Skeletal muscle satellite cell (primary cell): ENCODE data around the gene MBD5. TPM values are rescaled to one million over a fixed set of nuclear protein-coding genes. Genes with fewer than 3 reads are reported as not detected.

Experiments
- H3K27me3 ChIP-seq: 2 replicates; pipeline ENCODE4 v1.7.0; 2013; ENCODE audit warnings: low read length; ENCODE audit not compliant: control insufficient read depth, insufficient read depth
- H3K36me3 ChIP-seq: 2 replicates; pipeline ENCODE4 v1.7.0; 2013; ENCODE audit warnings: mild to moderate bottlenecking, control low read depth, low read length; ENCODE audit not compliant: insufficient read depth
- H3K4me1 ChIP-seq: 2 replicates; pipeline ENCODE4 v1.7.0; 2013; ENCODE audit warnings: low read length; ENCODE audit not compliant: control insufficient read depth, insufficient read depth
- H3K4me2 ChIP-seq: 2 replicates; pipeline ENCODE4 v1.7.0; 2013; ENCODE audit warnings: mild to moderate bottlenecking, low read length
- H3K4me3 ChIP-seq: 2 replicates; pipeline ENCODE4 v1.7.0; 2013; ENCODE audit warnings: low read length
- H3K9ac ChIP-seq: 2 replicates; pipeline ENCODE4 v1.7.0; 2013; ENCODE audit warnings: mild to moderate bottlenecking, low read depth, low read length, moderate library complexity
- H3K9me3 ChIP-seq: replicated peaks from 2 replicates; pipeline ENCODE4 v1.7.0; 2013; ENCODE audit warnings: mild to moderate bottlenecking, control low read depth, low read length
- small RNA-seq: library from RNA; depleted of rRNA; stranded (forward); fragments of <200 nt; gene quantifications from one replicate; pipeline ENCODE3, GENCODE V24; 2012

MBD5 gene

GRCh38 chr2:148554459-148555247 is 533.8 kb downstream of the MBD5 start:
- no peaks in the 10 kb centered on the region for H3K36me3 ChIP-seq
- no peaks in the 10 kb centered on the region for H3K4me1 ChIP-seq
- H3K9ac ChIP-seq, result no peak overlapping the region
- H3K4me3 ChIP-seq, result no peak overlapping the region
- H3K9me3 ChIP-seq, result no peaks in the 10 kb centered on the region
- no peaks in the 10 kb centered on the region for H3K27me3 ChIP-seq
- no peak overlapping the region for H3K4me2 ChIP-seq

GRCh38 chr2:148555622-148556294 is 534.9 kb downstream of the MBD5 start:
- Histone ChIP-seq H3K9ac (no peak overlapping the region), H3K4me3 (no peak overlapping the region), H3K36me3 (no peaks in the 10 kb centered on the region), H3K9me3 (no peaks in the 10 kb centered on the region), H3K4me1 (no peaks in the 10 kb centered on the region), H3K4me2 (no peak overlapping the region), H3K27me3 (no peaks in the 10 kb centered on the region)

DNA sequence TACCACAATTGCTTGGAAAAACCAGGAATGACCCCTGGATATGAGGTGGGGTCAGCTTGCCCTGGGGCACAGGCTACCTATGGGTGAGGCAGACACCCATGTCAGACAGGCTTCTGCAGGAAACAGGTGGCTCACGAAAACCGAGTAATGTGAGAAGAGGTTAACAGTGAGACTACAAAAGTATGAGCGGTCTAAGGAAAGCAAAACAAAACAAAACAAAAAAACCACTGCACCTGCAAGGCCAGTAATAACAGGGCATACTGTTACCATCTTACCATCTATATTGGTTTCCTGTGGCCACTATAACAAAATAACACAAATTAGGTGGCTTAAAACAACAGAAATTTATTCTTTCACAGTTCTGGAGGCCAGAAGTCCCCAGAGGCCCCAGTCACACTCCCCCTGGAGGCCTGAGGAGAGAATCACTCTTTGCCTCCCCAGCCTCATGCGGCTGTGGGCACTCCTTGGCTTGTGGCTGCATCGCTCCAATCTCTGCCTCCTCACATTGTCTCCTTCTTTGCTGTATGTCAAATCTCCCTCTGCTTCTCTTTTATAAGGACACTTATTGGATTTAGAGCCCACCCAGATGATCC is 537.0 kb downstream of the MBD5 start:
- Histone ChIP-seq H3K9ac (no peak overlapping the region), H3K9me3 (no peaks in the 10 kb centered on the region), H3K27me3 (peaks cover 4% of the 10 kb centered on the region), H3K4me1 (no peaks in the 10 kb centered on the region), H3K36me3 (no peaks in the 10 kb centered on the region), H3K4me3 (no peak overlapping the region), H3K4me2 (no peak overlapping the region)

DNA sequence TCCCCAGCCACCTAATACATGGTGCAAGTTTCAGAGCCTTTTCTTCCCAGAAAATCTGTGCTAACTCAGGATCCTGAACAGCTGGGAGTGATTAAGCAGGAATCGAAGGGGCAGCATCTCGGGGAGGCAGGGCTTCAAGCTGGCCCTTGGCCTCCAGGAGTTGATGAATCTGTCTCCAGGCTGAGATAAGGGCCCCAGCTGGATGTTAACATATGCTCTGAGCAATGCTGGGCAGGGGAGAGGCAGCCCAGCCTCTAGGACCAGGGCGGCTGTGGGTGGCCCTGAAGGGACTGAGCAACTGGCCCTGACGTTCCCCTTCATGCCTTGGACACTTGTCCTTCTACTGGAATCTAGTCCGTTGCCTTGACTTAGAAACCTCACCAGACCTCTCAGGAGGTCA is 539.6 kb downstream of the MBD5 start:
- Histone ChIP-seq H3K36me3 (no peaks in the 10 kb centered on the region), H3K4me2 (no peak overlapping the region), H3K9ac (no peak overlapping the region), H3K4me1 (no peaks in the 10 kb centered on the region), H3K27me3 (peaks cover 4% of the 10 kb centered on the region), H3K4me3 (no peak overlapping the region), H3K9me3 (no peaks in the 10 kb centered on the region)

DNA sequence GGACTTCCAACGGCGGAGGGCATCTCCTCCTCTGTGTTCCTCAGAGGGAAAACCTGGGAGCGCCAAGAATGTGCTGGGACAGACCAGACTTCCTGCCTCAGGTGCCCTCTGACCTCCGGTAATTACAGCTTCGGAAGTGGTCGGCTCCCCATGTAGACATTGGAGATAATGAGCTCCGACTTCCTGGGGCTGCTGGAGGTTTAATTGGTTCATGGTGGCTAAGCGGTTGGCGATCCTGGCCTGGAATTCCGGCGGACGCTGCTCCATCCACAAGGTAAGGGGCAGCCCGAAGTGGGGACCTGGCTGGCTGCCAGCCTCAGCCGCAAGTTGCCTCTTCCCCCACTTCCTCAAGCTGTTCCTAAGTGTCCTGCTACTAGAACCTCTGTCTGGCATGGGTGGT is 540.5 kb downstream of the MBD5 start:
- Histone ChIP-seq H3K9ac (no peak overlapping the region), H3K36me3 (no peaks in the 10 kb centered on the region), H3K9me3 (no peaks in the 10 kb centered on the region)

GRCh38 chr2:148565272-148565894 is 544.5 kb downstream of the MBD5 start:
- no peaks in the 10 kb centered on the region for H3K9me3 ChIP-seq
- H3K36me3 ChIP-seq, result no peaks in the 10 kb centered on the region
- peaks cover 11% of the 10 kb centered on the region for H3K27me3 ChIP-seq
- no peak overlapping the region for H3K4me3 ChIP-seq
- no peak overlapping the region for H3K9ac ChIP-seq
- no peak overlapping the region for H3K4me2 ChIP-seq
- H3K4me1 ChIP-seq, result no peaks in the 10 kb centered on the region

More for the DNA sequence above, 540.5 kb downstream of the MBD5 start:
- no peak overlapping the region for H3K4me3 ChIP-seq
- no peak overlapping the region for H3K4me2 ChIP-seq
- peaks cover 4% of the 10 kb centered on the region for H3K27me3 ChIP-seq
- H3K4me1 ChIP-seq, result no peaks in the 10 kb centered on the region

Small RNA genes within 50 kb of the gene (small RNA-seq; reads per million reads assigned to genes)
- not detected for gene RF00554
